ENCODE measurements around the gene TGIF2.

Gene TGIF2

DNA sequence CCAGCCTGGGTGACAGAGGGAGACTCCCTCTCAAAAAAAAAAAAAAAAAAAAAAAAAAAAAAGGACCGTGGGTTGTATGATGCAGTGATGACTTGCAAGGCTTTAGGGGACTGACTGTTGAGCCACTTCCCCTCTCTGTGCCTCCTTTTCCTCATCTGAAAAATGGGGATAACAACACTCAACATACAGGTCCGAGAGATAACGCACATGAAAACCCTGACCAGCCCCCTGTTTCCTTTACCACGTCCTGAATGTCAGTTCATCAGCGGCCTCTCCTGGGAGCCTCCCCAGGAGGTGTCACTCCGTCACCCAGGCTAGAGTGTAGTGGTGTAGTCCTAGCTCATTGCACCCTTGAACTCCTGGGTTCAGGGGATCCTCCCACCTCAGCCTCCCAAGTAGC is 68.7 kb downstream of the TGIF2 start:
- TF ChIP-seq, protein P1, sequence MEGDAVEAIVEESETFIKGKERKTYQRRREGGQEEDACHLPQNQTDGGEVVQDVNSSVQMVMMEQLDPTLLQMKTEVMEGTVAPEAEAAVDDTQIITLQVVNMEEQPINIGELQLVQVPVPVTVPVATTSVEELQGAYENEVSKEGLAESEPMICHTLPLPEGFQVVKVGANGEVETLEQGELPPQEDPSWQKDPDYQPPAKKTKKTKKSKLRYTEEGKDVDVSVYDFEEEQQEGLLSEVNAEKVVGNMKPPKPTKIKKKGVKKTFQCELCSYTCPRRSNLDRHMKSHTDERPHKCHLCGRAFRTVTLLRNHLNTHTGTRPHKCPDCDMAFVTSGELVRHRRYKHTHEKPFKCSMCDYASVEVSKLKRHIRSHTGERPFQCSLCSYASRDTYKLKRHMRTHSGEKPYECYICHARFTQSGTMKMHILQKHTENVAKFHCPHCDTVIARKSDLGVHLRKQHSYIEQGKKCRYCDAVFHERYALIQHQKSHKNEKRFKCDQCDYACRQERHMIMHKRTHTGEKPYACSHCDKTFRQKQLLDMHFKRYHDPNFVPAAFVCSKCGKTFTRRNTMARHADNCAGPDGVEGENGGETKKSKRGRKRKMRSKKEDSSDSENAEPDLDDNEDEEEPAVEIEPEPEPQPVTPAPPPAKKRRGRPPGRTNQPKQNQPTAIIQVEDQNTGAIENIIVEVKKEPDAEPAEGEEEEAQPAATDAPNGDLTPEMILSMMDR (IDR thresholded peaks at IDR 0.05; ENCODE audit: low read depth, low read length), result no peak

More for the DNA sequence above, 68.7 kb downstream of the TGIF2 start:
- H3K4me3 ChIP-seq (ENCODE audit: low read depth, low read length), result no peak overlapping the region

All from WI38 (cell line).